HuH-7 (cell line): ENCODE measurements around the gene PTPRT.
A peak's percentile ranks its signal among the peaks of the same experiment; 100 is the strongest.
"Not testable (repeated sequence)": the region's sequence is repeated elsewhere in the genome, so short reads cannot be mapped to it uniquely, and the experiment has no call there.

Source experiments
- DNase-seq: peaks from one replicate; pipeline ENCODE4 v3.0.0; 2011; ENCODE audit warnings: low spot score

PTPRT gene

GRCh38 chr20:43187476-43188233 lies 2.1 kb downstream of the PTPRT start:
- peak; percentile 89 for DNase-seq

GRCh38 chr20:43186312-43186711 lies 3.4 kb downstream of the PTPRT start:
- no peak for DNase-seq

- no peak for DNase-seq
Observed at GRCh38 chr20:43185901-43186300, 3.8 kb downstream of the PTPRT start.

GRCh38 chr20:43183536-43184070 lies 6.1 kb downstream of the PTPRT start:
- DNase-seq = no peak

GRCh38 chr20:43178080-43178479 lies 11.6 kb downstream of the PTPRT start:
- DNase-seq = no peak

GRCh38 chr20:43176726-43177125 lies 13.0 kb downstream of the PTPRT start:
- DNase-seq = no peak

GRCh38 chr20:43171930-43172329 lies 17.8 kb downstream of the PTPRT start:
- no peak for DNase-seq

GRCh38 chr20:43170771-43171170 lies 18.9 kb downstream of the PTPRT start:
- no peak for DNase-seq

GRCh38 chr20:43167615-43168014 lies 22.1 kb downstream of the PTPRT start:
- no peak for DNase-seq

- DNase-seq = no peak
Observed at GRCh38 chr20:43167021-43167420, 22.7 kb downstream of the PTPRT start.

GRCh38 chr20:43165611-43166010 lies 24.1 kb downstream of the PTPRT start:
- no peak for DNase-seq

- not testable (repeated sequence) for DNase-seq
Observed at GRCh38 chr20:43164736-43165135, 25.0 kb downstream of the PTPRT start.

GRCh38 chr20:43161716-43162115 lies 28.0 kb downstream of the PTPRT start:
- DNase-seq = no peak

GRCh38 chr20:43160941-43161340 lies 28.8 kb downstream of the PTPRT start:
- DNase-seq = no peak

GRCh38 chr20:43159994-43160393 lies 29.7 kb downstream of the PTPRT start:
- no peak for DNase-seq

GRCh38 chr20:43155366-43156100 lies 34.2 kb downstream of the PTPRT start:
- no peak for DNase-seq

- no peak for DNase-seq
Observed at GRCh38 chr20:43151901-43152300, 37.8 kb downstream of the PTPRT start.

- DNase-seq = no peak
Observed at GRCh38 chr20:43151256-43151655, 38.5 kb downstream of the PTPRT start.

- DNase-seq = no peak
Observed at GRCh38 chr20:43140726-43141125, 49.0 kb downstream of the PTPRT start.

- DNase-seq = no peak
Observed at GRCh38 chr20:43138061-43138770, 51.5 kb downstream of the PTPRT start.

- no peak for DNase-seq
Observed at GRCh38 chr20:43137160-43137559, 52.5 kb downstream of the PTPRT start.

- DNase-seq = no peak
Observed at GRCh38 chr20:43124241-43124640, 65.5 kb downstream of the PTPRT start.

GRCh38 chr20:43123180-43123579 lies 66.5 kb downstream of the PTPRT start:
- DNase-seq = no peak
